Upper lobe of left lung (tissue), 4 donors: ENCODE data around the gene DSCAM.

ENCODE experiments used
- CTCF ChIP-seq, 6 experiments: fragments of 450-650 bp in 4 of 6; fragments of 200-600 bp in 2 of 6; sonication (generic) in 2 of 6; IDR thresholded peaks; one replicate each; pipeline ENCODE4 v1.5.1; 2016 to 2019; ENCODE audit warnings: antibody characterized with exemption in 6 of 6
- EP300 ChIP-seq, 4 donors: sonication (generic); formaldehyde crosslinking; IDR thresholded peaks; one replicate each; pipeline ENCODE4 v1.5.1; 2017; ENCODE audit warnings: antibody characterized with exemption in 4 of 4, control low read depth in 2 of 4

- TF ChIP-seq CTCF (IDR thresholded peaks at IDR 0.05): no peak
- TF ChIP-seq EP300 (IDR thresholded peaks at IDR 0.05): no peak
These were observed 175.2 kb downstream of the DSCAM start for GRCh38 chr21:40671716-40672115.
